Heart left ventricle (tissue), 13 donors: ENCODE data around the gene BDNF.

Source experiments
- POLR2A ChIP-seq, 2 donors: fragments of 450-650 bp; IDR thresholded peaks; one replicate each; pipeline ENCODE4 v1.6.1; 2017; ENCODE audit warnings: antibody characterized with exemption in 2 of 2, mild to moderate bottlenecking in 2 of 2, moderate library complexity in 2 of 2
- TF ChIP-seq, protein P1 (sequence below), 12 donors: fragments of 200-600 bp; sonication (generic) in 4 of 12; IDR thresholded peaks; one replicate each; pipeline versions ENCODE4 v1.5.0 to v1.8.0; 2018 to 2022; ENCODE audit warnings: antibody characterized with exemption in 12 of 12, mild to moderate bottlenecking in 5 of 12
- donor health status: ischemic (EF 13 %, LVEDD 7.1; RV severe dilation, severe dysfunction).
- donor health status: DM: no; HTN: yes; CAD: no.
- donor health status: DM: no; HTN: no; CAD: no.
- donor health status: ischemic (EF 25% LVEDD 6.9; RV normal size, moderate dysfunction).
- donor health status: ischemic (EF 25% LVEDD 5.7; RV mildly dilated, moderate dysfunction).
- donor health status: ischemic (EF 35%, LVEDD 5.7; RV mildly dilated, moderate dysfunction).
- donor health status: nonischemic (EF 11% LVEDD 7.7; RV severe dilation, severe dysfunction).
- donor health status: DM: yes; HTN: yes; CAD: no.
- donor health status: PGD.
- donor health status: ischemic (EF 29% LVEDD 5.4; RV normal size, mild dysfunction).
- donor health status: nonischemic (EF 23%, LVEDD 6.1; RV moderate dilation, normal function).

GRCh38 chr11:27694992-27695391 is 5.3 kb downstream of the BDNF start:
- TF ChIP-seq, protein P1, sequence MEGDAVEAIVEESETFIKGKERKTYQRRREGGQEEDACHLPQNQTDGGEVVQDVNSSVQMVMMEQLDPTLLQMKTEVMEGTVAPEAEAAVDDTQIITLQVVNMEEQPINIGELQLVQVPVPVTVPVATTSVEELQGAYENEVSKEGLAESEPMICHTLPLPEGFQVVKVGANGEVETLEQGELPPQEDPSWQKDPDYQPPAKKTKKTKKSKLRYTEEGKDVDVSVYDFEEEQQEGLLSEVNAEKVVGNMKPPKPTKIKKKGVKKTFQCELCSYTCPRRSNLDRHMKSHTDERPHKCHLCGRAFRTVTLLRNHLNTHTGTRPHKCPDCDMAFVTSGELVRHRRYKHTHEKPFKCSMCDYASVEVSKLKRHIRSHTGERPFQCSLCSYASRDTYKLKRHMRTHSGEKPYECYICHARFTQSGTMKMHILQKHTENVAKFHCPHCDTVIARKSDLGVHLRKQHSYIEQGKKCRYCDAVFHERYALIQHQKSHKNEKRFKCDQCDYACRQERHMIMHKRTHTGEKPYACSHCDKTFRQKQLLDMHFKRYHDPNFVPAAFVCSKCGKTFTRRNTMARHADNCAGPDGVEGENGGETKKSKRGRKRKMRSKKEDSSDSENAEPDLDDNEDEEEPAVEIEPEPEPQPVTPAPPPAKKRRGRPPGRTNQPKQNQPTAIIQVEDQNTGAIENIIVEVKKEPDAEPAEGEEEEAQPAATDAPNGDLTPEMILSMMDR (IDR thresholded peaks at IDR 0.05) = peak in 5 of 12 donors; percentile 12 to 38 (median 33)
- TF ChIP-seq POLR2A (IDR thresholded peaks at IDR 0.05) = no peak
